Gastroesophageal sphincter (tissue), 4 donors: ENCODE data around the gene C10orf90. TPM values are rescaled to one million over a fixed set of nuclear protein-coding genes. Genes with fewer than 3 reads are reported as not detected.

Experiments used
- ATAC-seq: fragments of 150-250 bp; one replicate; pipeline ENCODE4 v1.9.1; 2016; ENCODE audit warnings: mild to moderate bottlenecking, moderate library complexity
- H3K27ac ChIP-seq, 4 donors: fragments of 200-600 bp; sonication (generic) in 3 of 4; 1 replicate in 3 of 4; 2 replicates in 1 of 4; pipeline ENCODE4 v1.5.1; 2016 to 2019
- H3K27me3 ChIP-seq: fragments of 200-600 bp; sonication (generic); one replicate; pipeline ENCODE4 v1.5.1; 2019
- H3K36me3 ChIP-seq, 2 donors: fragments of 200-600 bp; sonication (generic); one replicate each; pipeline ENCODE4 v1.5.1; 2019; ENCODE audit warnings: control low read depth in 1 of 2
- H3K4me1 ChIP-seq, 3 donors: fragments of 200-600 bp; sonication (generic); 1 replicate in 2 of 3; 2 replicates in 1 of 3; pipeline ENCODE4 v1.5.1; 2016 to 2019; ENCODE audit warnings: control low read depth in 2 of 3
- H3K4me3 ChIP-seq, 2 donors: fragments of 200-600 bp; sonication (generic); one replicate each; pipeline ENCODE4 v1.5.1; 2019; ENCODE audit warnings: mild to moderate bottlenecking in 1 of 2, moderate library complexity in 1 of 2
- H3K9me3 ChIP-seq, 3 donors: fragments of 200-600 bp; sonication (generic); one replicate each; pipeline ENCODE4 v1.5.1; 2017 to 2019; ENCODE audit warnings: control low read depth in 2 of 3
- CTCF ChIP-seq, 4 experiments: fragments of 200-600 bp in 2 of 4; fragments of 450-650 bp in 2 of 4; sonication (generic) in 1 of 4; IDR thresholded peaks; one replicate each; pipeline ENCODE4 v1.5.1; 2017 to 2019; ENCODE audit warnings: antibody characterized with exemption in 4 of 4, mild to moderate bottlenecking in 2 of 4, moderate library complexity in 2 of 4
- EP300 ChIP-seq: sonication (generic); formaldehyde crosslinking; IDR thresholded peaks from one replicate; pipeline ENCODE4 v1.6.1; 2017; ENCODE audit warnings: antibody characterized with exemption, mild to moderate bottlenecking
- POLR2A ChIP-seq, 2 donors: fragments of 450-650 bp; IDR thresholded peaks; one replicate each; pipeline ENCODE4 v1.6.1; 2017; ENCODE audit warnings: antibody characterized with exemption in 2 of 2, mild to moderate bottlenecking in 2 of 2, moderate library complexity in 1 of 2
- POLR2AphosphoS5 ChIP-seq: sonication (generic); formaldehyde crosslinking; IDR thresholded peaks from one replicate; pipeline ENCODE4 v1.6.1; 2017; ENCODE audit warnings: antibody characterized with exemption
- WGBS, 2 donors: methylation state at CpG; one replicate each; pipeline ENCODE4 v1.1.5; 2018; ENCODE audit warnings: low coverage in 1 of 2; 5-methylcytosine and 5-hydroxymethylcytosine counted together
- total RNA-seq, 4 donors: library from RNA; depleted of rRNA; stranded (reverse); fragments of >200 nt; gene quantifications; one replicate each; pipeline ENCODE4 v1.1.0, GENCODE V29; 2016

C10orf90 gene
- total RNA-seq, 4 donors from 2014 or later, result not detected

GRCh38 chr10:126661841-126662515, 8.5 kb downstream of the C10orf90 start:
- WGBS, 2 donors, result 55 to 68% methylated on average over 2 to 4 of the region's 4 CpGs
- no peak for ATAC-seq
- H3K27me3 ChIP-seq, result peaks cover 14% of the 10 kb centered on the region
- no peak overlapping the region for H3K4me3 ChIP-seq
- H3K36me3 ChIP-seq, result no peaks in the 10 kb centered on the region
- H3K27ac ChIP-seq, result peak overlapping the region in 1 of 4 donors; percentile 47
- no peak for TF ChIP-seq POLR2AphosphoS5
- TF ChIP-seq POLR2A (IDR thresholded peaks at IDR 0.05), result no peak
- no peak for TF ChIP-seq EP300
- TF ChIP-seq CTCF (IDR thresholded peaks at IDR 0.05), result no peak
- H3K4me1 ChIP-seq, result peaks cover 0 to 4% (median 0%) of the 10 kb centered on the region in 3 donors
- no peaks in the 10 kb centered on the region for H3K9me3 ChIP-seq

- H3K27me3 ChIP-seq, result peaks cover 20% of the 10 kb centered on the region
- WGBS, 2 donors, result 58 to 82% methylated on average over 1 of the region's 1 CpG
- TF ChIP-seq POLR2A (IDR thresholded peaks at IDR 0.05) (no peak), EP300 (no peak), CTCF (IDR thresholded peaks at IDR 0.05) (no peak), POLR2AphosphoS5 (no peak)
- no peak for ATAC-seq
- H3K4me3 ChIP-seq, result no peak overlapping the region
- peaks cover 0 to 4% (median 0%) of the 10 kb centered on the region in 3 donors for H3K4me1 ChIP-seq
- no peak overlapping the region for H3K27ac ChIP-seq
- H3K36me3 ChIP-seq, result no peaks in the 10 kb centered on the region
- H3K9me3 ChIP-seq, result no peaks in the 10 kb centered on the region
Observed at GRCh38 chr10:126661356-126661755, 9.1 kb downstream of the C10orf90 start.

GRCh38 chr10:126659750-126660149, 10.7 kb downstream of the C10orf90 start:
- ATAC-seq, result no peak
- no peaks in the 10 kb centered on the region for H3K9me3 ChIP-seq
- H3K4me1 ChIP-seq, result peaks cover 0 to 4% (median 0%) of the 10 kb centered on the region in 3 donors
- WGBS, 2 donors, result 55 to 58% methylated on average over 4 of the region's 4 CpGs
- peaks cover 20% of the 10 kb centered on the region for H3K27me3 ChIP-seq
- H3K4me3 ChIP-seq, result no peak overlapping the region
- H3K36me3 ChIP-seq, result no peaks in the 10 kb centered on the region
- no peak overlapping the region for H3K27ac ChIP-seq
- no peak for TF ChIP-seq CTCF (IDR thresholded peaks at IDR 0.05)
- TF ChIP-seq POLR2AphosphoS5, result no peak
- TF ChIP-seq EP300, result no peak

GRCh38 chr10:126658928-126659327, 11.6 kb downstream of the C10orf90 start:
- Histone ChIP-seq H3K27ac (no peak overlapping the region), H3K4me3 (no peak overlapping the region), H3K36me3 (no peaks in the 10 kb centered on the region), H3K27me3 (peaks cover 12% of the 10 kb centered on the region), H3K4me1 (peaks cover 0 to 4% (median 0%) of the 10 kb centered on the region in 3 donors), H3K9me3 (no peaks in the 10 kb centered on the region)
- TF ChIP-seq POLR2AphosphoS5 (no peak), POLR2A (IDR thresholded peaks at IDR 0.05) (no peak), EP300 (no peak), CTCF (IDR thresholded peaks at IDR 0.05) (no peak)
- WGBS, 2 donors, result 75 to 83% methylated on average over 3 of the region's 4 CpGs
- no peak for ATAC-seq

GRCh38 chr10:126654579-126654978, 15.9 kb downstream of the C10orf90 start:
- no peak for ATAC-seq
- WGBS, 2 donors, result 53 to 72% methylated on average over 2 of the region's 2 CpGs
- Histone ChIP-seq H3K4me3 (no peak overlapping the region), H3K36me3 (no peaks in the 10 kb centered on the region), H3K4me1 (no peaks in the 10 kb centered on the region), H3K27ac (no peak overlapping the region), H3K9me3 (no peaks in the 10 kb centered on the region), H3K27me3 (peaks cover 8% of the 10 kb centered on the region)
- TF ChIP-seq EP300 (no peak), POLR2A (IDR thresholded peaks at IDR 0.05) (no peak), POLR2AphosphoS5 (no peak), CTCF (IDR thresholded peaks at IDR 0.05) (no peak)
